GM18505 (cell line): Measurements from ENCODE around the gene TMEM219.
A peak's percentile ranks its signal among the peaks of the same experiment; 100 is the strongest.

ENCODE experiments used
- ATAC-seq: cut with Tn5 transposase; IDR thresholded peaks from one replicate; pipeline ENCODE4 v1.9.1; 2021; ENCODE audit not compliant: unreplicated experiment
- POLR2A ChIP-seq: IDR thresholded peaks from 4 replicates; pipeline ENCODE4 v1.6.1; 2011; ENCODE audit warnings: borderline replicate concordance; ENCODE audit not compliant: insufficient read depth, insufficient read length; ENCODE audit errors: extremely low read depth

The TMEM219 gene

GRCh38 chr16:29990034-29990433 lies 28.2 kb downstream of the TMEM219 start:
- TF ChIP-seq POLR2A, result no peak
- ATAC-seq, result no peak

- no peak for ATAC-seq
- TF ChIP-seq POLR2A, result no peak
Observed at GRCh38 chr16:29990883-29991570, 29.1 kb downstream of the TMEM219 start.

- no peak for ATAC-seq
Observed at GRCh38 chr16:29991571-29991904, 29.7 kb downstream of the TMEM219 start.

GRCh38 chr16:29992344-29992967 lies 30.6 kb downstream of the TMEM219 start:
- TF ChIP-seq POLR2A, result no peak
- no peak for ATAC-seq

More at GRCh38 chr16:29991571-29991904, 29.7 kb downstream of the TMEM219 start:
- TF ChIP-seq POLR2A, result no peak

GRCh38 chr16:29993191-29993902 lies 31.5 kb downstream of the TMEM219 start:
- TF ChIP-seq POLR2A, result no peak
- no peak for ATAC-seq

- no peak for TF ChIP-seq POLR2A
- ATAC-seq, result no peak
Observed at GRCh38 chr16:29993903-29994599, 32.2 kb downstream of the TMEM219 start.

- ATAC-seq, result peak; percentile 35
- TF ChIP-seq POLR2A, result no peak
Observed at GRCh38 chr16:29994600-29995323, 32.9 kb downstream of the TMEM219 start.

- peak; percentile 50 for ATAC-seq
- TF ChIP-seq POLR2A, result peak; percentile 17
Observed at GRCh38 chr16:29995324-29995910, 33.5 kb downstream of the TMEM219 start, which contains the start of gene HIRIP3. Gene HIRIP3 (minus strand): TSS chr16:29995617. CDS start chr16:29995605, 12 bp downstream.

GRCh38 chr16:29995911-29996765 lies 34.3 kb downstream of the TMEM219 start, which contains the start of gene INO80E:
Gene INO80E (plus strand): TSS chr16:29996241. CDS start chr16:29996311, 70 bp downstream.
- peak; percentile 80 for ATAC-seq
- peak; percentile 82 for TF ChIP-seq POLR2A

- no peak for TF ChIP-seq POLR2A
Observed at GRCh38 chr16:29996766-29997250, 34.9 kb downstream of the TMEM219 start.

GRCh38 chr16:29999605-30000004 lies 37.7 kb downstream of the TMEM219 start:
- no peak for TF ChIP-seq POLR2A
- no peak for ATAC-seq

More at GRCh38 chr16:29996766-29997250, 34.9 kb downstream of the TMEM219 start:
- no peak for ATAC-seq

GRCh38 chr16:30000735-30001631 lies 39.1 kb downstream of the TMEM219 start:
- no peak for TF ChIP-seq POLR2A
- no peak for ATAC-seq
